Ureter (tissue), 1 donor: Measurements from ENCODE around the gene OSBPL1A. TPM values are rescaled to one million over a fixed set of nuclear protein-coding genes. Genes with fewer than 3 reads are reported as not detected.
A peak's percentile ranks its signal among the peaks of the same experiment; 100 is the strongest.

Source experiments
- DNase-seq: peaks from one replicate; pipeline ENCODE4 v3.0.0-alpha.2; 2020; ENCODE audit warnings: low spot score
- total RNA-seq: library from RNA; stranded (reverse); gene quantifications from one replicate; pipeline ENCODE4 v1.2.4, GENCODE V29; 2023
- donor health status: DM: yes; HTN: yes; CAD: no.

OSBPL1A gene
- 40.4 TPM for total RNA-seq

DNA sequence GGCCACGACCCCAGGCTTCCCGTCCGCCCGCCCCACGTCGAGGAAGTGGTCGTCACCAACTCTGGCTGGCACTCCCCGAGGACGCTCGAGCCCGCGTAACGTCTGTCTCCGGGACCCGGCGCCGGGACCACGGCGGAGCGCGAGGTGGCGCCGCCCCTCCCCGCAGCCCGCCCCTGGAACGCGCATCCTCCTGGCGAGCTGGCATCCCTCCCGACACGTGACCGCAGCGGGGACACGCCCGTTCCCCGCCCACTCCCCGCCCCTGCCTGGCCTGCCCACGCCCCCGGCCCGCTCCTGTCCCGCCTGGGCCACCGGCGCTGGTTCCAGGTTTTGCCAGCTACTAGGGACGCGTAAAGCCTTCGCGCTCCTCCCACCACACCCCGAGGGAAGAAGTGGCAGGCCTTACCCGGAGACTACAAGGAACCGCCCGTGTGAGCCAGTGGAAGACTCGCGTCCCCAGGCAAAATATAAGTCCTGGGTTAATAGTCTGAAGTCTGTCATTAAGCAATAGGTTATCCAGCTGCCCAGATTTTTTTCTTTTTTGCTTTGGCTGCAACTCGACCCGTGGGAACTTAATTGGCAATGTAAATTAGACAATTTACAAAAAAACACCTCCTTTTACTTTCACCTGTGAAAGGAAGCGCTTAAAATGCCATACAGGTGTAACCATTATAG lies at the start of gene OSBPL1A:
OSBPL1A (minus strand) TSS at position 131 of the 675 bp plus-strand sequence. CDS start 20,291 bp downstream, outside the sequence.
- peak; percentile 96 for DNase-seq

GRCh38 chr18:24446953-24447538 lies 49.4 kb upstream of the OSBPL1A start:
- no peak for DNase-seq

GRCh38 chr18:24446453-24446852 lies 48.8 kb upstream of the OSBPL1A start:
- DNase-seq: no peak

DNA sequence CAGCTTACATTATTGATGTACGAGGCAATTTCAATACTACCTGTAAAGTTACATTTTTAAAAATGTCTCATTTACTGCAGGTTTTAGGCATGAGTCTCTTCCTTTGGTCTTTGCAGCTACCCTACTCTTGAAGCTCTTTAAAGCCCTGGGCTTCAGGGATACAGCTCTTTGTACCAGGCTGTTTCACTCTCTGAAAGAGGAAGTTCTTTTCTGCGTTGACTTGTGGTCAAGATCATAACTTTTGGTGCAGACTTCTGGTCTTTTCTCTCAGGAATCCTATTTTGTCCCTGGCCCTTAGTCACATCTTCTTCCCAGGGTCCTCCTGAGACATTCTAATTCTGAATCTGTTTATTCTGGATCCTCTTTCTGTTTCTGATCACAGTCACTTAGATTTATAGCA lies 46.2 kb upstream of the OSBPL1A start:
- DNase-seq: no peak

- DNase-seq: no peak
Measured at GRCh38 chr18:24436939-24437338, 39.3 kb upstream of the OSBPL1A start.

DNA sequence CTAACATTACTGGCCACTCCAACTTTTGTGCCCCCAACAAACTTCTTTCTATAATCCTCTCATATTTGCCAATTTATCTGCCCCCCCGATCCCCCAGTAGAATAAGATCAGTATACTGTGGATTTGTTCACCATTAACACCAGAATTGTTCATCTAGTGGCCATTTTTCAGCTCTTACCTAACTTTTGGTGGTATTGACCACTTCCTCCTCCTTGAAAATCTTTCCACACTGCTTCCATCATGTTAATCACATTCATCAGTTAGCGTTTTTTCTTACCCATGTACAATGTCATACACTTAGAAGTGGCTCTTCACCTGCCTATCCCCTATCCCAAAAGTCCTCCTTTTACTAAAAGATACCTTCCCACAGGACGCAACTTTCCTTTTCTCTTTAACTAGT lies 35.0 kb upstream of the OSBPL1A start:
- DNase-seq: no peak

DNA sequence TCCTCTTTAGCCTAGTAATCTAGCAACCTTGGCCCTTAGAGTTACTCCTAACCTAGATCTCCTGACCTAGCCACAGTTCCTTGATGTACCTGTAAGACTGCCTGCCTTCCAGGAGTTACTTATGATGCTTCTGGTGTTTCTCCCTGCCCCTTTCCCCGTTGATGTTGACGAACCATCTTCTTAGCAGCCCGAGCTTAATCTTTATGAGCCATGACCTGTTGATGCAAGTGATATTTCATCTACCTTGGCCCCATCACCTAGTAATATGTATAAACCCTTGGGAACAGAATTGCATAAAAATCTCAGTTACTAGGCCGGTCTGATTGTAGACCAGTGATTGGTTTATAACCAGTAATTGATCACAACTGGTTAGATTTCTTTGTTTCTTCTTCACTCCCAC lies 31.6 kb upstream of the OSBPL1A start:
- no peak for DNase-seq

GRCh38 chr18:24428709-24429108 lies 31.1 kb upstream of the OSBPL1A start:
- DNase-seq: no peak

- DNase-seq: no peak
Measured at GRCh38 chr18:24427484-24427883, 29.9 kb upstream of the OSBPL1A start.

- DNase-seq: peak; percentile 87
Measured at GRCh38 chr18:24426398-24427294, 29.0 kb upstream of the OSBPL1A start, which contains the start of gene IMPACT. IMPACT (plus strand) TSS chr18:24426670; CDS start chr18:24426757, 87 bp downstream.

DNA sequence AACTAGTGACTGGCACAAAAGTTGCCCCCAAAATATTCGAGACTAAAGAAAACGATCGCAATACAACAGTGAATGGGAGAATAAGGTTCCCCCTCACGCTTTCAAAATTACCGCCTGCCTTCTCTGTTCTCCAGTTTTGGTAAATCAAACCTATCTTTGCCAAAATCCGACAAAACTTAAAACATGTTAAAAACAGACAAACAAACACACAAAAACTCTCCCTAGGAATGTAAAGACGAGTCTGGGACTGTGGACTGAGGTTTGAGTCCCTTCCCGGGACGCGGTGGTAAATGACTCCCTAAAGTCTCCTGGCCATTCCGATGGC lies 28.4 kb upstream of the OSBPL1A start:
- DNase-seq: no peak

GRCh38 chr18:24421831-24422230 lies 24.2 kb upstream of the OSBPL1A start:
- no peak for DNase-seq

DNA sequence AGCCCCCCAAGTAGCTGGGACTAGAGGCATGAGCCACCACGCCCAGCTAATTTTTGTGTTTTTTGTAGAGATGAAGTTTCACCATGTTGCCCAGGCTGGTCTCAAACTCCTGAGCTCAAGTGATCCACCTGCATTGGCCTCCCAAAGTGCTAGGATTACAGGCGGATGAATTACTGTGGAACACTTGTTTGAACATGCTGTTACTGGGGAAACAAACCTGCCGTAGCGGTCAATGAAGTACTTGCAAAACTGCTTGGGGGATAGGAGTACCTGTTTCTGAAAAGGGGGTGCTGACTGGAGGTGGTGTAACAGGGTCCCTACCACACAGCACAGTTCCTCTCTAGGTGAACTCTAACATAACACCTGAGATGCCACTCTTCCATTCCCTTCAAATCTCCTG lies 22.9 kb upstream of the OSBPL1A start:
- DNase-seq: no peak

DNA sequence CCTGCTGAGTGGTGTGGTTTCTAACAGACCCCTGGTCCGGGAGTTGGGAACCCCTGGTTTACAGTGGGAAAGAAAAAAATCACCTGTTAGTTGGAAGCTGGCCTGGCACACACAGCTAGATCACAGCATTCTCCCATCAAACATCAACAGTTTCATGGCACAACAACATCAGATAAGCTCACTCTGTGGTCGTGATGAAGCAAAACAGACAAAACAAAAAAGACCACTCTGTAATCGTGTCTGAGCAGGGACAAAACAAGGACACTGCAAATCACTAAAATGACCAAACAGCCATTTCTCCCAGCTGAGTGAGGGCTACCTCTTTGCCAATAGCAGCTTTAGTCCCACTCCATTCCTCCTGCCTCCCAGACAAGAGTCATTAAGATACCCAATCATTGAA lies 19.9 kb upstream of the OSBPL1A start:
- no peak for DNase-seq

- DNase-seq: no peak
Measured at GRCh38 chr18:24414349-24415003, 16.9 kb upstream of the OSBPL1A start.

DNA sequence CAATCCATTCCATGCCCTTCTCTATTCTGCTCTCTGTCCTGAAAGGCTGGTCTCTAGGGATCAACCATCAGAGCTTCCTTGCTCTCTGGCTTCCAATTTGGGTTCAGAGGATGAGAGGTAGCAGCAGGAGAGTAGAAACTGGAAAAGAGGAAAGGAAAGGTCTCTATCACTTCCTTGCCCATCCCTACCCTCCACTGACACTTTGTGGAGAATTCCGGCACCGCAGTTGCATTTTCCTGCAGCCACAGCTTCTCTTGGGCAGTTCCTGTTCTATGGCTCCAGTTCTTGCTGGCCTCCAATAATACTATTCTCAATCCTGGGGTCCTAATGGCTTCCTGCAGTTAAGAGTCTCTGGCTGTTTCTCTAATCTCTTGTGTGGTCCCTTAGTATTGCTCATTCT lies 15.5 kb upstream of the OSBPL1A start:
- DNase-seq: no peak

GRCh38 chr18:24408496-24408895 lies 10.9 kb upstream of the OSBPL1A start:
- no peak for DNase-seq

GRCh38 chr18:24404591-24404990 lies 7.0 kb upstream of the OSBPL1A start:
- DNase-seq: no peak

DNA sequence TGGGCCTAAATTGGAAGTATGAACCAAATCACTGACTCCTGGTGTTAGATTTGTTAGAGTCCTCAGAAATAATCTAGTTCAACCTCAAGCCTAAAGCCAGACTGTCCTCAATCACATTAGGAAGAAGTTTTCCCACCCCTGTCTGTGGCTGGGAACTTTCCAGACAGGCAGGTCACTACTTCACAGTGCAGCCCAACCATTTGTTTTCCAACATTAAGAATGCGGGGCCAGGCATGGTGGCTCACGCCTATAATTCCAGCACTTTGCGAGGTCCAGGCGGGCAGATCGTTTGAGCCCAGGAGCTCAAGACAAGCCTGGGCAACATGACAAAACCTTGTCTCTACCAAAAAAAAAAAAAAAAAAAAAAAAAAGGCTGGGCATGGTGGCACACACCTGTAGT lies 5.5 kb upstream of the OSBPL1A start:
- no peak for DNase-seq

GRCh38 chr18:24402209-24402785 lies 4.7 kb upstream of the OSBPL1A start:
- no peak for DNase-seq

- no peak for DNase-seq
Measured at GRCh38 chr18:24400587-24400986, 3.0 kb upstream of the OSBPL1A start.

DNA sequence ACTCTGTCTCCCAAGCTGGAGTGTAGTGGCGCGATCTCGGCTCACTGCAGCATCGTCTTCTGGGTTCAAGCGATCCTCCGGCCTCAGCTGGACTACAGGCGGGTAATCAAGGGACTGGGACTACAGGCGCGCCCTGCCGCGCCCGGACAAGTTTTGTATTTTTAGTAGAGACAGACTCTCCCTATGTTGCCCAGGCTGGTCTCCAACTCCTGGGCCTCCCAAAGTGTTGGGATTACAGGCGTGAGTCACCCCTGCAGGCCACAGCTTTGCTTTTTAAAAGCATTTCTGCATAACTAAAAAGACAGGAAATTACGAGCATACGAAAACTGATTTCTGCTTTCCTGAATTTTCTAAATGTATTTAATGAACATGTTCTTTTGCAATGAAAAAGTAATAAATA lies 916 bp upstream of the OSBPL1A start:
- DNase-seq: no peak
